GM23248 (cell line): ENCODE measurements around the gene EFHC2. TPM values are rescaled to one million over a fixed set of nuclear protein-coding genes. Genes with fewer than 3 reads are reported as not detected.

Experiments used
- DNase-seq: peaks from one replicate; pipeline ENCODE4 v3.0.0-alpha.2; 2015
- H2AFZ ChIP-seq: fragments of 200-600 bp; sonication (generic); 2 replicates; pipeline ENCODE4 v1.6.1; 2016; ENCODE audit warnings: antibody characterized with exemption
- H3F3A ChIP-seq: fragments of 200-600 bp; sonication (generic); 2 replicates; pipeline ENCODE4 v1.6.1; 2016; ENCODE audit warnings: mild to moderate bottlenecking, antibody characterized with exemption, mixed run types; ENCODE audit not compliant: insufficient read depth
- H3K27ac ChIP-seq: fragments of 200-600 bp; sonication (generic); 2 replicates; pipeline ENCODE4 v1.5.1; 2016; ENCODE audit warnings: mild to moderate bottlenecking
- H3K27me3 ChIP-seq: fragments of 200-600 bp; sonication (generic); replicated peaks from 2 replicates; pipeline ENCODE4 v1.6.1; 2016; ENCODE audit warnings: mild to moderate bottlenecking; ENCODE audit not compliant: insufficient read depth
- H3K36me3 ChIP-seq: fragments of 200-600 bp; sonication (generic); 2 replicates; pipeline ENCODE4 v1.6.1; 2016; ENCODE audit warnings: low read depth, mild to moderate bottlenecking
- H3K4me1 ChIP-seq: fragments of 200-600 bp; sonication (generic); 2 replicates; pipeline ENCODE4 v1.6.1; 2016; ENCODE audit warnings: mild to moderate bottlenecking; ENCODE audit not compliant: insufficient read depth
- H3K4me2 ChIP-seq: fragments of 200-600 bp; sonication (generic); one replicate; pipeline ENCODE4 v1.6.1; 2016; ENCODE audit warnings: mild to moderate bottlenecking; ENCODE audit not compliant: unreplicated experiment
- H3K4me3 ChIP-seq: fragments of 200-600 bp; sonication (generic); 2 replicates; pipeline ENCODE4 v1.5.1; 2016; ENCODE audit warnings: mild to moderate bottlenecking
- H3K79me2 ChIP-seq: fragments of 200-600 bp; sonication (generic); 2 replicates; pipeline ENCODE4 v1.6.1; 2016; ENCODE audit warnings: mild to moderate bottlenecking; ENCODE audit not compliant: insufficient read depth
- H3K9ac ChIP-seq: fragments of 200-600 bp; sonication (generic); 2 replicates; pipeline ENCODE4 v1.6.1; 2016; ENCODE audit warnings: mild to moderate bottlenecking
- H3K9me2 ChIP-seq: fragments of 200-600 bp; sonication (generic); 2 replicates; pipeline ENCODE4 v1.6.1; 2016; ENCODE audit warnings: mixed run types, mild to moderate bottlenecking, moderate library complexity; ENCODE audit not compliant: insufficient read depth
- H3K9me3 ChIP-seq: fragments of 200-600 bp; sonication (generic); one replicate; pipeline ENCODE4 v1.6.1; 2017; ENCODE audit warnings: low read depth
- H4K20me1 ChIP-seq: fragments of 200-600 bp; sonication (generic); 2 replicates; pipeline ENCODE4 v1.6.0; 2016; ENCODE audit not compliant: insufficient read depth
- EZH2 ChIP-seq: fragments of 200-600 bp; sonication (generic); IDR thresholded peaks from 2 replicates; pipeline ENCODE4 v1.6.1; 2018; ENCODE audit warnings: antibody characterized with exemption, mild to moderate bottlenecking; ENCODE audit not compliant: insufficient read depth, poor library complexity, severe bottlenecking
- EZH2phosphoT487 ChIP-seq: fragments of 200-600 bp; sonication (generic); IDR thresholded peaks from 2 replicates; pipeline ENCODE4 v1.6.1; 2018; ENCODE audit warnings: antibody characterized with exemption, moderate library complexity, mild to moderate bottlenecking, low read depth; ENCODE audit not compliant: insufficient read depth
- WGBS, 2 experiments: methylation state at CpG; one replicate each; pipeline ENCODE4 v1.1.6; 2015 to 2017; ENCODE audit warnings: low lambda C conversion rate in 2 of 2, low coverage in 1 of 2; ENCODE audit errors: missing lambda C conversion rate in 2 of 2; 5-methylcytosine and 5-hydroxymethylcytosine counted together
- in situ Hi-C: fragments of 300-500 bp; cut with MboI; formaldehyde crosslinking; loops from 2 replicates; pipeline ENCODE4 v1.15.0; 2020
- polyA plus RNA-seq: library from polyadenylated mRNA; unstranded; fragments of >200 nt; fragmentation: Nextera tagmentation; extraction: Ambion mirVana; gene quantifications from 2 replicates; pipeline ENCODE4 v1.2.1, GENCODE V29; 2016
- total RNA-seq: library from RNA; depleted of rRNA; stranded (reverse); fragments of >200 nt; shearing (Covaris generic); gene quantifications from 2 replicates; pipeline ENCODE4 v1.2.3, GENCODE V29; 2014

The EFHC2 gene
- total and polyA plus RNA-seq, 2 experiments from 2014 or later: 0.38 TPM; not detected in 1

DNA sequence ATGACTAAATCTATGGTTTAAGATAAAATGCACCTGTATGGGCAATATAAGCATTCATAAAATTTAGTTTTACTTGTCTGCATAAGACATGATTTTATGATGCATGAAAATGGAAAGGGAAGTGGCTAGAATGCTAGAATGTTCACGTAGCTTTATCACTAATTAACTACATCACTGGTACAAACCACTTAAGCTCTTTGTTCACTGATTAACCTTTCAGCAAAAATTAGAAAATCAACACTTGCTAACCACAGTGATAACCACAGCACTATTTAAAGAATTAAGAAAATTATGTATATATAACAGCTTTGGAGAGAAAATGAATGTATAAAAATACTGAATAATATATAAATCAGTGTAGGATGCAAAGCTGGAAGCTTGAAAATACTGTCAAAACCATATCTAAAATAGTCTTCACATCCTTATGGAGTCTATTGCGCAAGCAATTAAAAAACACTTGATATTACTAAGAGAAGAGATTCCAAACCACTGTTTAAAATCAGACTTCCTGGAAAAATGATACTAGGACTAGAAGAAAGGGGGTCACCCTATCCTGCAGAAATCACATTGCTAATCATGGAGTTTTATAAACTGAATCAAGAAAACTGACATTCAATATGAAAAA, 51.9 kb downstream of the EFHC2 start:
- Histone ChIP-seq H3F3A (no peaks in the 10 kb centered on the region), H3K27me3 (no peaks in the 10 kb centered on the region), H2AFZ (no peak overlapping the region), H3K9ac (no peak overlapping the region), H4K20me1 (no peaks in the 10 kb centered on the region), H3K9me3 (no peaks in the 10 kb centered on the region), H3K9me2 (no peaks in the 10 kb centered on the region), H3K4me3 (no peak overlapping the region), H3K4me2 (no peak overlapping the region), H3K4me1 (no peaks in the 10 kb centered on the region), H3K79me2 (no peaks in the 10 kb centered on the region), H3K36me3 (no peaks in the 10 kb centered on the region), H3K27ac (no peak overlapping the region)
- WGBS, 2 experiments: 71 to 80% methylated on average over 2 of the region's 2 CpGs
- in situ Hi-C loops: no loop called here
- DNase-seq: no peak
- TF ChIP-seq EZH2 (no peak), EZH2phosphoT487 (no peak)

DNA sequence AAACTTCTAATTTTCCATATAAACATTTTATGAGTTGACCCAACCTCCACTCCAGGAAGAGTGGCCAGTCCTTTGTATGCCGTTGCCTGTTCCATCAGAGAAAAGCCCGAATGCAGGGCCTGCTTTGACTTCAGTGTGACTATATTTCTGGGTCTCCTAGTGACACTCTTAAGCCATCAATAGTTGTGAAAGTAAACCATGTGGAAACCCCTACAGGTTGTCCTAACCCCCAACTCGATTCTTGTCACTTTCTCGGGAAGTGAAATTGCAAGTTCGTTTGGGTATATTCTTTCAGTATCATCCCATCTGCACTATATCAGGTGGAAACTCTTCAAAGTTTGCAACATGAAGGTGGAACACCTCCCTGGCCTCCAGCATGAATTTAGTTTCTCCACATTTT, 52.8 kb downstream of the EFHC2 start:
- no peak overlapping the region for H3K27ac ChIP-seq
- no peak overlapping the region for H3K4me2 ChIP-seq
- no peaks in the 10 kb centered on the region for H3F3A ChIP-seq
- no peaks in the 10 kb centered on the region for H3K4me1 ChIP-seq
- H3K9me2 ChIP-seq: no peaks in the 10 kb centered on the region
- no peak overlapping the region for H3K4me3 ChIP-seq
- WGBS, 2 experiments: 69 to 91% methylated on average over 5 of the region's 5 CpGs
- no peak overlapping the region for H3K9ac ChIP-seq
- no peaks in the 10 kb centered on the region for H3K79me2 ChIP-seq
- in situ Hi-C loops: no loop called here
- no peaks in the 10 kb centered on the region for H3K36me3 ChIP-seq
- no peaks in the 10 kb centered on the region for H3K27me3 ChIP-seq
- TF ChIP-seq EZH2phosphoT487 (no peak), EZH2 (no peak)
- DNase-seq: no peak
- H3K9me3 ChIP-seq: no peaks in the 10 kb centered on the region
- no peaks in the 10 kb centered on the region for H4K20me1 ChIP-seq
- no peak overlapping the region for H2AFZ ChIP-seq

- Histone ChIP-seq H3K9me3 (no peaks in the 10 kb centered on the region), H3K4me3 (no peak overlapping the region), H4K20me1 (no peaks in the 10 kb centered on the region), H3K79me2 (no peaks in the 10 kb centered on the region), H3K27ac (no peak overlapping the region), H3K9ac (no peak overlapping the region), H2AFZ (no peak overlapping the region), H3K4me2 (no peak overlapping the region), H3K9me2 (no peaks in the 10 kb centered on the region), H3K4me1 (no peaks in the 10 kb centered on the region), H3K27me3 (no peaks in the 10 kb centered on the region), H3K36me3 (no peaks in the 10 kb centered on the region), H3F3A (no peaks in the 10 kb centered on the region)
- WGBS, 2 experiments: 79 to 87% methylated on average over 9 to 10 of the region's 10 CpGs
- TF ChIP-seq EZH2phosphoT487 (no peak), EZH2 (no peak)
- no peak for DNase-seq
- in situ Hi-C loops: no loop called here
Observed at GRCh38 chrX:44282753-44283152, 60.7 kb downstream of the EFHC2 start.

DNA sequence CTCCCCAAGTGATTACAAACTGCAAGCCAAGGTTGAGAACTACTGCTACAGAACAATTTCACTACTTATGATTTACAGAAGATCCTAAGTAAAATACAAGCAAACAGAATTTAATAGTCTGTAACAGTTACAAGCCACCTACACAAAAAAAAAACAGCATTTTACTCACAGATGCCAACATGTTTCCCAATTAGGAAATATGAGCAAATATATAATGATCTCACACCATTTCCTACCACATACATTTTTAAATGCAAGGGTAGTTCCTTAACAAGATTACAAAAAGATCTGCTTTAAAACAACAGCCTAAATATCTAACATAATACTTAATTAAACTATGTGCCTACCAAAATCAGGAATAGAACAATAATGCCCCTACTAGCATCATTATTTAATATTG, 63.4 kb downstream of the EFHC2 start:
- Histone ChIP-seq H4K20me1 (no peaks in the 10 kb centered on the region), H3K36me3 (no peaks in the 10 kb centered on the region), H3K4me1 (no peaks in the 10 kb centered on the region), H3K79me2 (no peaks in the 10 kb centered on the region), H3K9me2 (no peaks in the 10 kb centered on the region), H3K9ac (no peak overlapping the region), H3K9me3 (no peaks in the 10 kb centered on the region), H3K27ac (no peak overlapping the region), H2AFZ (no peak overlapping the region), H3F3A (no peaks in the 10 kb centered on the region), H3K4me3 (no peak overlapping the region), H3K27me3 (no peaks in the 10 kb centered on the region), H3K4me2 (no peak overlapping the region)
- TF ChIP-seq EZH2phosphoT487 (no peak), EZH2 (no peak)
- no peak for DNase-seq
- in situ Hi-C loops: no loop called here

DNA sequence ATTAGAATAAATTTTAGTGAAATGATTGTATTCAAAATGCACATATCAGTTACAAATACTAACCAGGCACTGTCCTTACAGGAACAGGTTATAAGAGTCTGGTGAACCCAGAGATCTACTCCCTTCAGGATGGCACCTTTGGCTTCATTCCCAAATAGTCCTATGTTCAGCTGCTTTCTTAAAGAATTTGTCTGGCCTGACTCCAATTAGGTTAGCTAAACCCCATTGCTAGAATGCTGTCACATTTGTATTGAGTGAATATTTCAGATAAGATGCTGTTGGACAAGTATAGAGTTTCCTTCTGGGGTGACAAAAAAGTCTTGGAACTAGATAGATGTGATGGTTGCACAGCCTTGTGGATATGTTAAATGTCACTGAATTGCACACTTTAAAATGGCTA, 69.4 kb downstream of the EFHC2 start:
- H3K4me1 ChIP-seq: no peaks in the 10 kb centered on the region
- H3K4me3 ChIP-seq: no peak overlapping the region
- no peaks in the 10 kb centered on the region for H3K9me3 ChIP-seq

More for the DNA sequence above, 69.4 kb downstream of the EFHC2 start:
- H3K9me2 ChIP-seq: no peaks in the 10 kb centered on the region
- H4K20me1 ChIP-seq: no peaks in the 10 kb centered on the region
- H3K27ac ChIP-seq: no peak overlapping the region
- no peaks in the 10 kb centered on the region for H3K27me3 ChIP-seq
- no peaks in the 10 kb centered on the region for H3F3A ChIP-seq
- H3K79me2 ChIP-seq: no peaks in the 10 kb centered on the region
- no peak overlapping the region for H3K4me2 ChIP-seq
- no peaks in the 10 kb centered on the region for H3K36me3 ChIP-seq
- no peak for DNase-seq
- no peak for TF ChIP-seq EZH2phosphoT487
- TF ChIP-seq EZH2: no peak
- H3K9ac ChIP-seq: no peak overlapping the region
- H2AFZ ChIP-seq: no peak overlapping the region
- in situ Hi-C loops: no loop called here
